Endodermal cell (in vitro differentiated cells): Measurements from ENCODE around the gene MAN1B1. TPM values are rescaled to one million over a fixed set of nuclear protein-coding genes. Genes with fewer than 3 reads are reported as not detected.

ENCODE experiments used
- DNase-seq: peaks from one replicate; pipeline ENCODE4 v3.0.0-alpha.2; 2017
- H3K27ac ChIP-seq: 2 replicates; pipeline ENCODE4 v1.5.1; 2013; ENCODE audit warnings: mild to moderate bottlenecking, low read depth, low read length, moderate library complexity
- H3K27me3 ChIP-seq: 2 replicates; pipeline ENCODE4 v1.6.1; 2013; ENCODE audit warnings: mild to moderate bottlenecking, low read length, moderate library complexity; ENCODE audit not compliant: insufficient read depth, control insufficient read depth, poor library complexity, severe bottlenecking
- H3K36me3 ChIP-seq: 2 replicates; pipeline ENCODE4 v1.7.0; 2013; ENCODE audit warnings: mild to moderate bottlenecking, low read length, moderate library complexity; ENCODE audit not compliant: control insufficient read depth, insufficient read depth
- H3K4me1 ChIP-seq: one replicate; pipeline ENCODE4 v1.7.0; 2013; ENCODE audit warnings: low read length; ENCODE audit not compliant: control insufficient read depth, insufficient read depth
- H3K4me3 ChIP-seq: 2 replicates; pipeline ENCODE4 v1.5.1; 2013; ENCODE audit warnings: mild to moderate bottlenecking, low read length, moderate library complexity
- H3K9ac ChIP-seq: 2 replicates; pipeline ENCODE4 v1.6.1; 2013; ENCODE audit warnings: mild to moderate bottlenecking, low read length, moderate library complexity; ENCODE audit not compliant: poor library complexity, severe bottlenecking; ENCODE audit errors: extremely low read depth
- H3K9me3 ChIP-seq: 2 replicates; pipeline ENCODE4 v1.6.1; 2013; ENCODE audit warnings: mild to moderate bottlenecking, low read length, moderate library complexity; ENCODE audit not compliant: control insufficient read depth
- H3K27ac Mint-ChIP-seq: 2 replicates; pipeline ENCODE4 v1.8.0; 2020; ENCODE audit warnings: mixed read lengths
- H3K27me3 Mint-ChIP-seq: 2 replicates; pipeline ENCODE4 v1.8.0; 2021; ENCODE audit warnings: mild to moderate bottlenecking, mixed read lengths; ENCODE audit not compliant: insufficient read depth
- H3K36me3 Mint-ChIP-seq: 2 replicates; pipeline ENCODE4 v1.8.0; 2020; ENCODE audit warnings: low read depth, mixed read lengths
- H3K4me1 Mint-ChIP-seq: 2 replicates; pipeline ENCODE4 v1.8.0; 2020; ENCODE audit warnings: mixed read lengths
- H3K4me3 Mint-ChIP-seq: 2 replicates; pipeline ENCODE4 v1.8.0; 2020; ENCODE audit warnings: mild to moderate bottlenecking, moderate library complexity, mixed read lengths
- H3K9me3 Mint-ChIP-seq: 2 replicates; pipeline ENCODE4 v1.8.0; 2020; ENCODE audit warnings: mild to moderate bottlenecking, mixed read lengths
- WGBS, 2 experiments: methylation state at CpG; one replicate each; pipeline versions ENCODE4 v1.1.5 to v1.1.7; 2013; ENCODE audit warnings: missing lambda C conversion rate in 2 of 2, mixed read lengths in 1 of 2; ENCODE audit not compliant: insufficient coverage in 1 of 2, insufficient read length in 1 of 2; 5-methylcytosine and 5-hydroxymethylcytosine counted together
- total RNA-seq, 2 donors: library from RNA; stranded (reverse); fragmentation: NEBNext Ultra II Directional in 1 of 2; extraction: Animal tissue kit (Norgen Biotek cat#: 25700) in 1 of 2; gene quantifications; 2 replicates in 1 of 2; 3 replicates in 1 of 2; pipeline ENCODE4 v1.2.1, GENCODE V29; 2021
- TF ChIP-seq, protein P1 (sequence below): fragments of 200-600 bp; sonication (generic); conservative IDR thresholded peaks from 2 replicates; pipeline ENCODE4 v1.5.0; 2021; ENCODE audit warnings: antibody characterized with exemption, mild to moderate bottlenecking

MAN1B1 gene
- total RNA-seq, 2 donors from 2014 or later: 62.1 to 63.5 TPM

DNA sequence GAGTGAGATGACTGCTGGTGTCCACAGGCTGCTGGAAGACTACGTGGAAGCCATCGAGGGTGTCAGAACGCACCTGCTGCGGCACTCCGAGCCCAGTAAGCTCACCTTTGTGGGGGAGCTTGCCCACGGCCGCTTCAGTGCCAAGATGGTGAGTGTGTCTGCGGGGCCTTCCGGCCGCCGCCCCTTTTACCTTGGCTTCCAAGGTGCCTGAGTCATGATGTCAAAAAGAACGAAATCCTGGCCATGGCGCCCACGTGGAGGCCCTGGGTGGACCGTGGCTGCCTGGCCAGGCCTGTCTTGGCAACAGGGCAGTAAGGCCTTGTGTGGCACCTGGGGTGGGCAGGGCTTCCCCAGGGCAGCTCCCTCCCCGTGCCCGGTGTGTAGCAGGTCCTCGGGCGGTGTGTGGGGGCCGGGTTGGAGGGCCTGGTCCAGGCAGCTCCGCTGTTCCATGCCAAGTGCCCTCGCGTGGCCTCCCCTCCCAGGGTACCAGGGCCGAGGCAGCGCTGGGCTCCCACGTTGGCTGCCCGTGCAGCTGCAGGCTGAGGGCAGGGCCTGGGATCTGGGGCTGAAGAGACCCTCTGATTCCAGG, 20.0 kb downstream of the MAN1B1 start:
- Histone ChIP-seq H3K27ac (no peak overlapping the region), H3K4me1 (no peaks in the 10 kb centered on the region), H3K9ac (no peak overlapping the region), H3K27me3 (no peaks in the 10 kb centered on the region), H3K9me3 (peaks cover 18% of the 10 kb centered on the region), H3K4me3 (no peak overlapping the region), H3K36me3 (peaks cover 24% of the 10 kb centered on the region)
- Mint-ChIP-seq H3K27me3 (no peaks in the 10 kb centered on the region), H3K4me1 (no peaks in the 10 kb centered on the region), H3K27ac (no peak overlapping the region), H3K9me3 (no peaks in the 10 kb centered on the region), H3K36me3 (peaks cover 11% of the 10 kb centered on the region), H3K4me3 (no peak overlapping the region)
- TF ChIP-seq, protein P1, sequence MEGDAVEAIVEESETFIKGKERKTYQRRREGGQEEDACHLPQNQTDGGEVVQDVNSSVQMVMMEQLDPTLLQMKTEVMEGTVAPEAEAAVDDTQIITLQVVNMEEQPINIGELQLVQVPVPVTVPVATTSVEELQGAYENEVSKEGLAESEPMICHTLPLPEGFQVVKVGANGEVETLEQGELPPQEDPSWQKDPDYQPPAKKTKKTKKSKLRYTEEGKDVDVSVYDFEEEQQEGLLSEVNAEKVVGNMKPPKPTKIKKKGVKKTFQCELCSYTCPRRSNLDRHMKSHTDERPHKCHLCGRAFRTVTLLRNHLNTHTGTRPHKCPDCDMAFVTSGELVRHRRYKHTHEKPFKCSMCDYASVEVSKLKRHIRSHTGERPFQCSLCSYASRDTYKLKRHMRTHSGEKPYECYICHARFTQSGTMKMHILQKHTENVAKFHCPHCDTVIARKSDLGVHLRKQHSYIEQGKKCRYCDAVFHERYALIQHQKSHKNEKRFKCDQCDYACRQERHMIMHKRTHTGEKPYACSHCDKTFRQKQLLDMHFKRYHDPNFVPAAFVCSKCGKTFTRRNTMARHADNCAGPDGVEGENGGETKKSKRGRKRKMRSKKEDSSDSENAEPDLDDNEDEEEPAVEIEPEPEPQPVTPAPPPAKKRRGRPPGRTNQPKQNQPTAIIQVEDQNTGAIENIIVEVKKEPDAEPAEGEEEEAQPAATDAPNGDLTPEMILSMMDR: no peak
- DNase-seq: no peak
- WGBS, 2 experiments: 94 to 97% methylated on average over 21 to 27 of the region's 27 CpGs

DNA sequence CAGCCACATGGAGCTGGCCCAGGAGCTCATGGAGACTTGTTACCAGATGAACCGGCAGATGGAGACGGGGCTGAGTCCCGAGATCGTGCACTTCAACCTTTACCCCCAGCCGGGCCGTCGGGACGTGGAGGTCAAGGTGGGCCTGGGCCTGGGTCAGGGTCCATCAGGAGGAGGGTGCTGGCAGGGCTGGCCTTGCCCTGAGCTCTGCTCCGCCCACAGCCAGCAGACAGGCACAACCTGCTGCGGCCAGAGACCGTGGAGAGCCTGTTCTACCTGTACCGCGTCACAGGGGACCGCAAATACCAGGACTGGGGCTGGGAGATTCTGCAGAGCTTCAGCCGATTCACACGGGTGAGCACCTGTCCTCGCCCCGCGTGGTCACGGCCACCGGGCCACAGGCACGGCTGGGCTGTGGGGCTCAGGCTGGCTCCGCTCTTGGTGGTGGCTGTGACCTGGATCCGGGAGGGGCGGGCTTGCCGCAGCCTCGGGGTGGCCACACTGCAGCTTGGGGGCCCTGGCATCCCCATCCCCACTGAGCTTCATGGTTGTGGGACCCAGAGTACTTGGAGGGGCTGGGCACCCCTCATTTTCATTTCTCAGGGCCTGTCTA, 20.6 kb downstream of the MAN1B1 start:
- Histone ChIP-seq H3K36me3 (peaks cover 17% of the 10 kb centered on the region), H3K4me1 (no peaks in the 10 kb centered on the region), H3K27me3 (no peaks in the 10 kb centered on the region), H3K9me3 (peaks cover 11% of the 10 kb centered on the region), H3K4me3 (no peak overlapping the region), H3K9ac (no peak overlapping the region), H3K27ac (no peak overlapping the region)
- DNase-seq: no peak
- Mint-ChIP-seq H3K36me3 (peaks cover 11% of the 10 kb centered on the region), H3K27ac (no peak overlapping the region), H3K27me3 (no peaks in the 10 kb centered on the region), H3K9me3 (no peaks in the 10 kb centered on the region), H3K4me3 (no peak overlapping the region), H3K4me1 (no peaks in the 10 kb centered on the region)
- TF ChIP-seq, protein P1: no peak
- WGBS, 2 experiments: 95 to 96% methylated on average over 21 to 27 of the region's 27 CpGs

GRCh38 chr9:137107982-137108381, 21.2 kb downstream of the MAN1B1 start:
- H3K4me3 ChIP-seq: no peak overlapping the region
- TF ChIP-seq, protein P1: no peak
- 87 to 95% methylated on average over 3 to 17 of the region's 17 CpGs for WGBS, 2 experiments
- H3K36me3 Mint-ChIP-seq: peaks cover 11% of the 10 kb centered on the region
- H3K27me3 ChIP-seq: peaks cover 2% of the 10 kb centered on the region
- H3K4me1 ChIP-seq: no peaks in the 10 kb centered on the region
- H3K9ac ChIP-seq: no peak overlapping the region
- peaks cover 11% of the 10 kb centered on the region for H3K36me3 ChIP-seq
- DNase-seq: no peak
- peaks cover 3% of the 10 kb centered on the region for H3K27me3 Mint-ChIP-seq
- no peak overlapping the region for H3K27ac Mint-ChIP-seq
- no peak overlapping the region for H3K4me3 Mint-ChIP-seq
- H3K9me3 Mint-ChIP-seq: no peaks in the 10 kb centered on the region
- peaks cover 6% of the 10 kb centered on the region for H3K9me3 ChIP-seq
- no peaks in the 10 kb centered on the region for H3K4me1 Mint-ChIP-seq
- H3K27ac ChIP-seq: no peak overlapping the region
